ENCODE results near the gene CABP4. TPM values are rescaled to one million over a fixed set of nuclear protein-coding genes. Genes with fewer than 3 reads are reported as not detected.
A peak's percentile ranks its signal among the peaks of the same experiment; 100 is the strongest.
"Not testable (repeated sequence)": the region's sequence is repeated elsewhere in the genome, so short reads cannot be mapped to it uniquely, and the experiment has no call there.

Gene CABP4
- polyA plus RNA-seq, 3 donors = 0.33 to 1.1 (median 0.64) TPM

GRCh38 chr11:67477344-67478050 is 22.3 kb downstream of the CABP4 start:
- not testable (repeated sequence) for DNase-seq

- no peak for DNase-seq
Measured at GRCh38 chr11:67482275-67482826, 27.2 kb downstream of the CABP4 start.

GRCh38 chr11:67482827-67483798 is 28.0 kb downstream of the CABP4 start, which contains the start of gene AIP:
TSS of gene AIP (plus strand) at chr11:67483026. CDS start at chr11:67483159, 133 bp downstream.
- DNase-seq = peak; percentile 99

GRCh38 chr11:67483831-67484665 is 28.9 kb downstream of the CABP4 start:
- DNase-seq = peak; percentile 28

- no peak for DNase-seq
Measured at GRCh38 chr11:67484847-67485311, 29.7 kb downstream of the CABP4 start.

GRCh38 chr11:67485873-67486361 is 30.8 kb downstream of the CABP4 start:
- not testable (repeated sequence) for DNase-seq

- DNase-seq = no peak
Measured at GRCh38 chr11:67486481-67487195, 31.5 kb downstream of the CABP4 start.

- no peak for DNase-seq
Measured at GRCh38 chr11:67489203-67489884, 34.2 kb downstream of the CABP4 start.

GRCh38 chr11:67489885-67490726 is 35.0 kb downstream of the CABP4 start:
- DNase-seq = no peak

- no peak for DNase-seq
Measured at GRCh38 chr11:67490727-67491065, 35.5 kb downstream of the CABP4 start.

GRCh38 chr11:67491276-67492068 is 36.3 kb downstream of the CABP4 start:
- DNase-seq = no peak

- no peak for DNase-seq
Measured at GRCh38 chr11:67492069-67492727, 37.0 kb downstream of the CABP4 start.

GRCh38 chr11:67492801-67493547 is 37.8 kb downstream of the CABP4 start:
- no peak for DNase-seq

GRCh38 chr11:67493548-67494370 is 38.6 kb downstream of the CABP4 start:
- no peak for DNase-seq

GRCh38 chr11:67494371-67495233 is 39.4 kb downstream of the CABP4 start:
- DNase-seq = no peak

Data from renal pelvis (tissue), 4 donors.